HUES6 (cell line): Measurements from ENCODE around the gene RNF157.
"Not testable (repeated sequence)": the region's sequence is repeated elsewhere in the genome, so short reads cannot be mapped to it uniquely, and the experiment has no call there.

Source experiments
- H3K27ac ChIP-seq: 2 replicates; pipeline ENCODE4 v1.7.0; 2013; ENCODE audit warnings: low read depth, mild to moderate bottlenecking, low read length, inconsistent platforms
- H3K27me3 ChIP-seq: 2 replicates; pipeline ENCODE4 v1.6.1; 2013; ENCODE audit warnings: low read length; ENCODE audit not compliant: control insufficient read depth, insufficient read depth
- H3K36me3 ChIP-seq: 2 replicates; pipeline ENCODE4 v1.6.1; 2013; ENCODE audit warnings: low read length; ENCODE audit not compliant: control insufficient read depth, insufficient read depth
- H3K4me1 ChIP-seq: 2 replicates; pipeline ENCODE4 v1.6.1; 2013; ENCODE audit warnings: low read length; ENCODE audit not compliant: control insufficient read depth, insufficient read depth
- H3K4me3 ChIP-seq: 2 replicates; pipeline ENCODE4 v1.5.1; 2013; ENCODE audit warnings: low read depth, low read length
- H3K9ac ChIP-seq: one replicate; pipeline ENCODE4 v1.6.1; 2013; ENCODE audit warnings: mild to moderate bottlenecking, low read length
- H3K9me3 ChIP-seq: 2 replicates; pipeline ENCODE4 v1.6.1; 2013; ENCODE audit warnings: low read depth, low read length; ENCODE audit not compliant: control insufficient read depth, insufficient read depth

The RNF157 gene

DNA sequence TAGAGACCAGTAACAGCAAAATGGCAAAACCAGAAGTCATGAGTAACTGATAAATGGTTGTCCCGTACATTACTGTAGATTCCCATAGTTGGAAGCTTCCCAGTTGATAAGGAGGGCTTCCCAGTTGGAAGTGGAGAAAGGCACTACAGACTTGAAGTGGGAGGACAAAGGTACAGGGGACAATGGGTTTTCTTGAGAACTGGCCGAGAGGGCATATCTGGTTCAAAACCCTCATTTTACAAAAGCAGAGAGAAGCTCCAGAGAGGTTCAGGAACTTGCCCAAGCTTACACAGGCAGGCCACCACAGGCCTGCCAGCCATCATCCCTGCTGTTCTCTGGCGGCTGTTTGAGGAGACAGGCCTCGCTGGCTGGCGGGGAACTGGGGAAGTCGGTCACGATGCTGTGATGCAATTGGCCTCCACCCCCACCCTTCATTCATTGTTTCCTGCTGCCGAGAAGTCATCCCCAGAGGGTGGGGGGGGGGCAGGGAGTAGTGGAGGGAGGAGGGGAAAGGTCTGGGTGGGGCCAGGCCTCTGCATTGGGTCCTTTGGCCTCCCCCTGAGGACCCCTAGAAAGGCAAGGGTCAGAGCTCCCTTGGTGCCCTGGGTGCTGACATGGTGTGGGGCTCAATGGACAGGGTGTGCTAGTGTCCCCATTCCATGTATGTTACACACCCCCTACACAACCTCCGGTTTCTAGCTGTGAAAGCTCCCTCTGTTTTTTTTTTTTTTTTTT lies 27.9 kb upstream of the RNF157 start:
- Histone ChIP-seq H3K9me3 (no peaks in the 10 kb centered on the region), H3K9ac (peak overlapping the region; percentile 62), H3K4me3 (peak overlapping the region; percentile 28; the same call in 1 of the 2 replicates), H3K36me3 (peaks cover 13% of the 10 kb centered on the region), H3K27me3 (no peaks in the 10 kb centered on the region), H3K27ac (peak overlapping the region; percentile 70; the same call in 1 of the 2 replicates), H3K4me1 (peaks cover 53% of the 10 kb centered on the region)

DNA sequence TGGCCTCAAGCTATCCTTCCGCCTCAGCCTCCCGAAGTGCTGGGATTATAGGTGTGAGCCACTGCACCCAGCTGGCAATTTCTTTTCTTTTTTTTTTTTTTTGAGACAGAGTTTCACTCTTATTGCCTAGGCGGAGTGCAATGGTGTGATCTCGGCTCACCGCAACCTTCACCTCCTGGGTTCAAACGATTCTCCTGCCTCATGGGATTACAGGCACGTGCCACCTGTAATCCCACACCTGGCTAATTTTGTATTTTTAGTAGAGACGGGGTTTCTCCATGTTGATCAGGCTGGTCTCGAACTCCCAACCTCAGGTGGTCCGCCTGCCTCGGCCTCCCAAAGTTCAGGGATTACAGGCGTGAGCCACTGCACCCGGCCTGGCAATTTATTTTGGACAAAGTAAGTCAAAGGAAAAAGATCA lies 27.3 kb upstream of the RNF157 start:
- Histone ChIP-seq H3K27ac (peak overlapping the region; percentile 70; the same call in 1 of the 2 replicates), H3K36me3 (peaks cover 13% of the 10 kb centered on the region), H3K4me3 (peak overlapping the region; percentile 28; the same call in 1 of the 2 replicates), H3K4me1 (peaks cover 53% of the 10 kb centered on the region), H3K9ac (peak overlapping the region; percentile 62)
- not testable (repeated sequence) for H3K27me3 ChIP-seq, H3K9me3 ChIP-seq

GRCh38 chr17:76267051-76267576 lies 26.8 kb upstream of the RNF157 start:
- Histone ChIP-seq H3K4me1 (peaks cover 53% of the 10 kb centered on the region), H3K27me3 (no peaks in the 10 kb centered on the region), H3K4me3 (peak overlapping the region; percentile 96; the same call in 1 of the 2 replicates), H3K9ac (peak overlapping the region; percentile 80), H3K36me3 (peaks cover 13% of the 10 kb centered on the region), H3K9me3 (no peaks in the 10 kb centered on the region), H3K27ac (no peak overlapping the region)

- Histone ChIP-seq H3K4me1 (peaks cover 47% of the 10 kb centered on the region), H3K9ac (peak overlapping the region; percentile 80)
These were observed 26.1 kb upstream of the RNF157 start for GRCh38 chr17:76266244-76266938.

DNA sequence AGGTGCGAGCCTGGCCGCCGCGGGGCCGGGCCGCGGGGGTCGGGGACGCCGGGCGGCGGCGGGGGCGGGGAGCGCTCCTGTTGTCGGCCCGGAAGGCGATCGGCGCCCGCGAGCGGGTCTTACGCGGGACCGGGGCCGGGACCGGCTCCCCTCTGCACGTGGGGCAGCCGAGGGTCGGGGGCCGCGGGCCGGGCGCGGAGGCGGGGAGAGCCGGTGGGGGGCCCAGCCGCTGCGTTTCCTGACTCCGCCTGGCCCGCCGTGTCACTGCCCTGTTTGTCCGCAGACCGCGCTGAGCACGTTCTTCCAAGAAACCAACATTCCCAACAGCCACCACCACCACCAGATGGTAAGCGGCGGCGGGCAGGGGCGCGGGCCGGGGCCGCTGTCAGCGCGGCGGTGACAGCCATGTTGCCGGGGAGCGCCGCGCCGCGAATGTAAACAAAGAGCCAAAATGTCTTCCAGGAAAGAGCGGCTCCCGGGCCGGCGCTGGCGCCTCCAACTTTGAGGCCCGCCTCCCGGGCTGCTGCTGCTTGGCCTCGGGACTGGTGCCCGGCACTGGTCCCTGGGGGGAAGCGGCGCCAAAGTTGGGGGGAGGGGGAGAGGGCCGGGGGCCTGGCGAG lies 25.4 kb upstream of the RNF157 start:
- Histone ChIP-seq H3K4me3 (peak overlapping the region; percentile 96), H3K9me3 (no peaks in the 10 kb centered on the region), H3K9ac (peak overlapping the region; percentile 73), H3K27ac (peak overlapping the region; percentile 69; the same call in 1 of the 2 replicates), H3K4me1 (peaks cover 41% of the 10 kb centered on the region), H3K36me3 (peaks cover 11% of the 10 kb centered on the region), H3K27me3 (no peaks in the 10 kb centered on the region)

More at GRCh38 chr17:76266244-76266938, 26.1 kb upstream of the RNF157 start:
- peak overlapping the region; percentile 96 for H3K4me3 ChIP-seq
- no peaks in the 10 kb centered on the region for H3K9me3 ChIP-seq
- no peaks in the 10 kb centered on the region for H3K27me3 ChIP-seq
- H3K27ac ChIP-seq, result peak overlapping the region; percentile 69
- H3K36me3 ChIP-seq, result peaks cover 13% of the 10 kb centered on the region

DNA sequence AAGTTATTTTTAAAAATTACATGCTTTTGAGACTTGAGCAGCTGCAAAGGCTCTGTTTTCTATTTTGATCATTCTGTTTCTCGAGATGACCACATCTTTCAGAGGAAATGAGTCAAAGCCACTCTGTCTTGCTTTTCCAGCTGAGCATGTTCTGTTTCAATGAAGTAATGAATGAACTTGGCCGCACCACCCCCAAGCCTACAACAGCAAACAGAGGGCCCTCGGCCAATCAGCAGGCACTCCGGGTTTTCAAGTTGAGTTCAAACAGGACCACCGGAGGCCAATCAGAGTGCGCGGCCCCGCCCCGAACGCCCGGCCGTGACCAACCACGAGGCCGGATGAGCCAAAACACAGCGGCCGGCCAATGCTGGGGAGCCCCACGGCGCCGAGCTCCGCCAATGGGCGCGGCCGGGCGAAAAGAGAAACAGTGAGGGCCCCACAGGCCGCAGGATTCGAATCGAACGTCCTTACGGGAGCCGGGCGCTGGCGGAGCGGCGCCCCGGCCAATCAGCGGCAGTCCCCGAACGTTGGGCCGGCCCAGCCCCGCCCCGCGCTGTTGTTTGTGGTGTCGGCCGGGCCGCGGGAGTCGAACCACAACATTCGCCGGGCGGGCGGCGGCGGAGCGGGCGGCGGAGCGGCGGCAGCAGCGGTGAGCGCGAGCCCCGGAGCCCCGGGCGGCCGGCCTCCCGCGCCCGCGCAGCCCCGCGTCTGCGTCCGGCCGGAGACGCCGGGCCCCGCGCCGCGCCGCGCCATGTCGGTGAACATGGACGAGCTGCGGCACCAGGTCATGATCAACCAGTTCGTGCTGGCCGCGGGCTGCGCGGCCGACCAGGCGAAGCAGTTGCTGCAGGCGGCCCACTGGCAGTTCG lies 24.7 kb upstream of the RNF157 start, which contains the start of gene UBALD2:
TSS of gene UBALD2 (plus strand) at position 594 of the 869 bp plus-strand sequence. CDS start at position 752, 158 bp downstream.
- H3K27ac ChIP-seq, result peak within 1 kb of the TSS; percentile 69
- peak within 1 kb of the TSS; percentile 96 for H3K4me3 ChIP-seq
- no peaks in the 10 kb centered on the region for H3K9me3 ChIP-seq
- peaks cover 10% of the 10 kb centered on the region; the same call in 1 of the 2 replicates for H3K36me3 ChIP-seq
- H3K9ac ChIP-seq, result peak within 1 kb of the TSS; percentile 80
- H3K27me3 ChIP-seq, result no peaks in the 10 kb centered on the region
- H3K4me1 ChIP-seq, result peaks cover 40% of the 10 kb centered on the region

DNA sequence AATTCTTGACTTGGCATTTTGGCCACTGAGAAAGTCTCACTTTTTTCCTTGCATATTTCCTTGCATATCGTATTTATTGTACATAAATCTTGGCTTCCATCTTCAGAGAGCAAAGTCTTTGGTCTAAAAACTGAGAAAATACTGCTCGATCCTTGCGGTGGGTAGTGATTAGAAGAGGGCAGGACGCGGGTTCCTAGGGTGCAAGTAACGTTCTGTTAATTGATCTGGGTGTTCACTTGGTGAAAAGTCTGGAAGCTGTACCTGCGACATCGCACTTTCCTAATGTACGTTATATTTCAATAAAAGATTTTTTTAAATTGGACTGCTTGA lies 24.1 kb upstream of the RNF157 start:
- peaks cover 7% of the 10 kb centered on the region; the same call in 1 of the 2 replicates for H3K36me3 ChIP-seq
- H3K4me1 ChIP-seq, result peaks cover 37% of the 10 kb centered on the region
- no peak overlapping the region for H3K27ac ChIP-seq
- H3K27me3 ChIP-seq, result no peaks in the 10 kb centered on the region
- no peak overlapping the region for H3K9ac ChIP-seq
- peak overlapping the region; percentile 45 for H3K4me3 ChIP-seq
- no peaks in the 10 kb centered on the region for H3K9me3 ChIP-seq

- H3K27me3 ChIP-seq, result no peaks in the 10 kb centered on the region
- H3K4me3 ChIP-seq, result no peak overlapping the region
- no peaks in the 10 kb centered on the region for H3K9me3 ChIP-seq
- H3K9ac ChIP-seq, result no peak overlapping the region
- H3K27ac ChIP-seq, result no peak overlapping the region
- peaks cover 4% of the 10 kb centered on the region; the same call in 1 of the 2 replicates for H3K36me3 ChIP-seq
- H3K4me1 ChIP-seq, result peaks cover 34% of the 10 kb centered on the region
These were observed 23.6 kb upstream of the RNF157 start for GRCh38 chr17:76263896-76264295.

DNA sequence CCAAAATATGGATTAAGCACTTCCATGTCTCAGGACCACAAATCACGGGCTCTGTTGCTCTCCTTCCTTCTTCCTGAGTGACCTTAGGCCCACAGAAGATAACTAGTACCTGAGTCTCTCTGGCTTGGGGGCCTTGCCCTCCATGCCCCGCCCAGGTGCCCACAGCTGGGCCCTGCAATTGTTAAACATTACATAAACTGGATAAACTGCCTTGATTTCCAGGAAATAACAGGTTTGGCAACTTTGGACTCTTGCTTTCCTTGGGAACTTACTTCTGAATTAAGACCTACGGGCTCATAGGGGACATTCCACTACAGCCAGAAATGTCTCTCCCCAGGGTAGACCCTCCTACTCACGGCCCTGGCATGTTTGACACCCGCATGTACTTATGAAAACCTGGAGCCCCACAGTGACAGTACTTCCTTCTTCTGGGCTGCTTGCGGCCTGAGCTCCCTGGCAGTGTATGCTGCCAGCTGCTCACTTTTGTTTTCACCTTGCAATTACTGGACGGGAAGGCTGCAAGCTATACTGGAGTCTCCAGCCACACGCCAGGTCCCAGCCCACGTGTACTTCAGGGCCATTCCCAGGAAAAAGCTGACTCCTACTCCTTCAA lies 22.5 kb upstream of the RNF157 start:
- H3K27ac ChIP-seq, result no peak overlapping the region
- H3K4me1 ChIP-seq, result peaks cover 24% of the 10 kb centered on the region
- H3K4me3 ChIP-seq, result no peak overlapping the region

More for the DNA sequence above, 22.5 kb upstream of the RNF157 start:
- Histone ChIP-seq H3K9ac (no peak overlapping the region), H3K36me3 (peaks cover under 1% of the 10 kb centered on the region; the same call in 1 of the 2 replicates), H3K27me3 (no peaks in the 10 kb centered on the region), H3K9me3 (no peaks in the 10 kb centered on the region)
